MM.1S (cell line): ENCODE measurements around the gene MYL5.

Experiments used
- DNase-seq: peaks from one replicate; pipeline ENCODE4 v3.0.0-alpha.2; 2015
- H2AFZ ChIP-seq: fragments of 300-600 bp; sonication (generic); 2 replicates; pipeline ENCODE4 v1.6.0; 2016; ENCODE audit warnings: antibody characterized with exemption, low read length
- H3F3A ChIP-seq: fragments of 300-600 bp; sonication (generic); 2 replicates; pipeline ENCODE4 v1.6.1; 2016; ENCODE audit warnings: mild to moderate bottlenecking, antibody characterized with exemption, low read length, moderate library complexity, mixed read lengths; ENCODE audit not compliant: insufficient read depth
- H3K27ac ChIP-seq: fragments of 300-600 bp; sonication (generic); 2 replicates; pipeline ENCODE4 v1.5.1; 2016; ENCODE audit warnings: mild to moderate bottlenecking, low read length
- H3K27me3 ChIP-seq: fragments of 300-600 bp; sonication (generic); replicated peaks from 2 replicates; pipeline ENCODE4 v1.6.0; 2016; ENCODE audit warnings: low read length; ENCODE audit not compliant: insufficient read depth
- H3K36me3 ChIP-seq: fragments of 300-600 bp; sonication (generic); replicated peaks from 2 replicates; pipeline ENCODE4 v1.6.1; 2016; ENCODE audit warnings: mild to moderate bottlenecking, low read length, mixed read lengths; ENCODE audit not compliant: insufficient read depth
- H3K4me1 ChIP-seq: fragments of 300-600 bp; sonication (generic); 2 replicates; pipeline ENCODE4 v1.6.1; 2016; ENCODE audit warnings: low read length, mixed read lengths
- H3K4me2 ChIP-seq: fragments of 300-600 bp; sonication (generic); 2 replicates; pipeline ENCODE4 v1.6.0; 2016; ENCODE audit warnings: low read depth, low read length
- H3K4me3 ChIP-seq: fragments of 300-600 bp; sonication (generic); 2 replicates; pipeline ENCODE4 v1.5.1; 2016; ENCODE audit warnings: low read length, mixed read lengths
- H3K79me2 ChIP-seq: fragments of 300-600 bp; sonication (generic); 2 replicates; pipeline ENCODE4 v1.6.1; 2016; ENCODE audit warnings: mixed run types, low read length, mixed read lengths
- H3K9ac ChIP-seq: fragments of 300-600 bp; sonication (generic); 2 replicates; pipeline ENCODE4 v1.6.1; 2016; ENCODE audit warnings: low read length, mixed read lengths
- H3K9me2 ChIP-seq: fragments of 300-600 bp; sonication (generic); replicated peaks from 2 replicates; pipeline ENCODE4 v1.6.1; 2016; ENCODE audit warnings: mild to moderate bottlenecking, low read length, mixed read lengths; ENCODE audit not compliant: insufficient read depth
- H3K9me3 ChIP-seq: fragments of 300-600 bp; sonication (generic); replicated peaks from 2 replicates; pipeline ENCODE4 v1.6.1; 2016; ENCODE audit warnings: mild to moderate bottlenecking, low read length, mixed read lengths; ENCODE audit not compliant: insufficient read depth
- H4K20me1 ChIP-seq: fragments of 300-600 bp; sonication (generic); 2 replicates; pipeline ENCODE4 v1.6.1; 2016; ENCODE audit warnings: mild to moderate bottlenecking, low read length, moderate library complexity, mixed read lengths; ENCODE audit not compliant: insufficient read depth
- EZH2 ChIP-seq: fragments of 300-600 bp; sonication (generic); optimal IDR thresholded peaks from 2 replicates; pipeline ENCODE3; 2017; ENCODE audit warnings: low read depth, mild to moderate bottlenecking, antibody characterized with exemption, low read length, mixed read lengths
- EZH2phosphoT487 ChIP-seq: fragments of 300-600 bp; sonication (generic); IDR thresholded peaks from 2 replicates; pipeline ENCODE4 v1.6.1; 2018; ENCODE audit warnings: antibody characterized with exemption, low read length
- TF ChIP-seq, protein P1 (sequence below): fragments of 300-600 bp; sonication (generic); IDR thresholded peaks from 2 replicates; pipeline ENCODE4 v1.5.1; 2016; ENCODE audit warnings: antibody characterized with exemption, low read length, mixed read lengths

MYL5 gene

DNA sequence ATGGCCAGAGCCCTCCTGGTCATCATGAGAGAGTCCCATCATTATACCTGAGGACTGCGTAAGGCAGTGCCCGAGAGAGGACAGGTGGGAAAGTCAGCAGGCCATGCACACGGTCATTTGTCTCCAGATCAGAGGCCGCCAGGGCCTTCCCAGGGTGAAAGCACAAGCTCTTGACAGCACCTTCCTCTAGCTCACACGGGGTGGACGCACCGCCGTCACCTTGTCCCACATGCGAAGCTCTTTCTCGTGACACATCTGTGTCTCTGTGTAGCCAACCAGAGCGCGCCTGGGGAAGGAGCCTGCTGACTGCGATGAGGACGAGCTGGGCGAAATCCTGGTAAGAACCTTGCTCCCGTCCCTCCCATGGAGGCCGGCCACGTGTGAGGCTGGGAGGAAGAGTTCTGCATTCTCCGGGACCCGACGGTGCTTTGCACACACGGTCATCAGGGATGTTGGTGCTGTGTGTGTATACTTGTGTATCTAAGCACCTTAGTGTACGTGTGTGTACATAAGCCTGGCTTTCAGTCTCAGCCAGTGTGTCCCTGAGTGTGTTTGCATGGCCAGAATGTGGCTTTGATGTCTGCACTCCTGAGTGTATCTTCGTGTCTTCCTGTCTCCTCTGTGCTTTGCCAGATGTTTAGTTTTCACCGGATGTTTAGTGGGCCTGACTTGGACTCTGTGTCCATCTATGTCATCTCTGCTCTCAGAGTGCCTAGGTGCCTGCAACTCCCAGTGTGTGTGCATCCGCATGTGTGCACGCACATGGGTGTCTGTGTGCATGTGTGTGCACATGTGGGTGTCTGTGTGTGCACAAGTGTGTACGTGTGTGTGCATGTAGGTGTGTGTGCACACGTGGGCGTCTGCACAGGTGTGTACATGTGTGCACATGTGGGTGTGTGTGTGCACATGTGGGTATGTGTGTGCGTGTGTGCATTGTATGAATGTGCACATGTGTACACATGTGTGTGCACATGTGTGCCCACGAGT lies 15.4 kb upstream of the MYL5 start:
- no peaks in the 10 kb centered on the region for H3K4me1 ChIP-seq
- no peak overlapping the region for H2AFZ ChIP-seq
- TF ChIP-seq EZH2phosphoT487 (no peak), EZH2 (no peak)
- TF ChIP-seq, protein P1, sequence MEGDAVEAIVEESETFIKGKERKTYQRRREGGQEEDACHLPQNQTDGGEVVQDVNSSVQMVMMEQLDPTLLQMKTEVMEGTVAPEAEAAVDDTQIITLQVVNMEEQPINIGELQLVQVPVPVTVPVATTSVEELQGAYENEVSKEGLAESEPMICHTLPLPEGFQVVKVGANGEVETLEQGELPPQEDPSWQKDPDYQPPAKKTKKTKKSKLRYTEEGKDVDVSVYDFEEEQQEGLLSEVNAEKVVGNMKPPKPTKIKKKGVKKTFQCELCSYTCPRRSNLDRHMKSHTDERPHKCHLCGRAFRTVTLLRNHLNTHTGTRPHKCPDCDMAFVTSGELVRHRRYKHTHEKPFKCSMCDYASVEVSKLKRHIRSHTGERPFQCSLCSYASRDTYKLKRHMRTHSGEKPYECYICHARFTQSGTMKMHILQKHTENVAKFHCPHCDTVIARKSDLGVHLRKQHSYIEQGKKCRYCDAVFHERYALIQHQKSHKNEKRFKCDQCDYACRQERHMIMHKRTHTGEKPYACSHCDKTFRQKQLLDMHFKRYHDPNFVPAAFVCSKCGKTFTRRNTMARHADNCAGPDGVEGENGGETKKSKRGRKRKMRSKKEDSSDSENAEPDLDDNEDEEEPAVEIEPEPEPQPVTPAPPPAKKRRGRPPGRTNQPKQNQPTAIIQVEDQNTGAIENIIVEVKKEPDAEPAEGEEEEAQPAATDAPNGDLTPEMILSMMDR, result no peak
- H3F3A ChIP-seq, result no peaks in the 10 kb centered on the region
- H3K79me2 ChIP-seq, result no peaks in the 10 kb centered on the region
- H3K27ac ChIP-seq, result no peak overlapping the region
- no peaks in the 10 kb centered on the region for H4K20me1 ChIP-seq
- no peak overlapping the region for H3K4me3 ChIP-seq
- no peak for DNase-seq
- no peaks in the 10 kb centered on the region for H3K36me3 ChIP-seq
- H3K27me3 ChIP-seq, result no peaks in the 10 kb centered on the region
- no peaks in the 10 kb centered on the region for H3K9me3 ChIP-seq
- no peak overlapping the region for H3K9ac ChIP-seq
- no peak overlapping the region for H3K4me2 ChIP-seq
- H3K9me2 ChIP-seq, result no peaks in the 10 kb centered on the region

DNA sequence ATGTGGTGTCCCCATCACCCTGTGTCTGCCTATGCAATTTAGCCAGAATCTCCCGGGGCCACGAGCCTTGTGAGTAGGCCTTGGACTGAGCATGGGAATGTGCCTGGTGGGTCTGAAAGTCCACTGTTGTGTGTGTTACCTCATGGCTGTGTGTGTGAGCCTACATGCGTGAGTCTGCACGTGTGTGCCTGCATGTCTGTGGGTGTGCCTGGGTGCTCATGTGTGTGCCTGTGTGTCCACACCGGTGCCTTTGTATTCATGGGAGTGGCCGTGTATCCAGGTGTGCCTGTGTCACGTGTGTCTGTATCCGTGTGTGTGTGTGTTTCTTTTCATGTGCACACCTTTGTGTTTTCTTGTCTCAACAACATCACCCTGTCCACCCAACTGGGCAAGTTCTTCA lies 14.5 kb upstream of the MYL5 start:
- no peaks in the 10 kb centered on the region for H3K9me3 ChIP-seq
- TF ChIP-seq, protein P1, result no peak
- TF ChIP-seq EZH2 (no peak), EZH2phosphoT487 (no peak)
- H3K9me2 ChIP-seq, result no peaks in the 10 kb centered on the region
- H4K20me1 ChIP-seq, result no peaks in the 10 kb centered on the region
- H3K36me3 ChIP-seq, result no peaks in the 10 kb centered on the region
- no peak for DNase-seq
- H3K27me3 ChIP-seq, result no peaks in the 10 kb centered on the region
- H2AFZ ChIP-seq, result no peak overlapping the region
- no peak overlapping the region for H3K4me3 ChIP-seq
- H3K9ac ChIP-seq, result no peak overlapping the region
- H3K4me1 ChIP-seq, result no peaks in the 10 kb centered on the region
- no peaks in the 10 kb centered on the region for H3K79me2 ChIP-seq
- H3K4me2 ChIP-seq, result no peak overlapping the region
- no peak overlapping the region for H3K27ac ChIP-seq
- no peaks in the 10 kb centered on the region for H3F3A ChIP-seq

DNA sequence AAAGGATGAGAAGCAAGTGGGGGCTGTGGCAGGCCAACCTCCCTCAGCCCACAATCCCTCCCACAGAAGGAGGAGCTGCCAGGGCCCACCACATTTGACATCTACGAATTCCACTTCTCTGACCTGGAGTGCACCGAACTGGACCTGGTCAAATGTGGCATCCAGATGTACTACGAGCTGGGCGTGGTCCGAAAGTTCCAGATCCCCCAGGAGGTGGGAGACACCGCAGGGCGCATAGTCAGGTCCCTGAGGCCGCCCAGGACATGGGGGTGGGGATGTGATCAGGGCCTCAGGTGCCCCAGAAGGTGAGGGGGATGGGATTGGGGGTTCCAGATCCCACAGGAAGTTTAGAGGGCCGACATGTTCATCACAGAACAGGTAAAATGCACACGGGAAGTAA lies 13.9 kb upstream of the MYL5 start:
- Histone ChIP-seq H3K27me3 (no peaks in the 10 kb centered on the region), H3K4me3 (no peak overlapping the region), H3K9me3 (no peaks in the 10 kb centered on the region), H3K4me2 (no peak overlapping the region), H3F3A (no peaks in the 10 kb centered on the region), H3K36me3 (no peaks in the 10 kb centered on the region), H3K9me2 (no peaks in the 10 kb centered on the region), H3K27ac (no peak overlapping the region), H2AFZ (no peak overlapping the region), H3K4me1 (no peaks in the 10 kb centered on the region), H3K79me2 (no peaks in the 10 kb centered on the region), H3K9ac (no peak overlapping the region), H4K20me1 (no peaks in the 10 kb centered on the region)
- no peak for DNase-seq
- TF ChIP-seq EZH2phosphoT487 (no peak), EZH2 (no peak)
- TF ChIP-seq, protein P1, result no peak
